Hepatocyte (in vitro differentiated cells): Measurements from ENCODE around the gene PKDREJ.

ENCODE experiments used
- EZH2phosphoT487 ChIP-seq: fragments of 200-600 bp; sonication (generic); IDR thresholded peaks from one replicate; pipeline ENCODE4 v1.6.1; 2018; ENCODE audit warnings: antibody characterized with exemption, mild to moderate bottlenecking, low read depth, moderate library complexity; ENCODE audit not compliant: unreplicated experiment, severe bottlenecking
- TF ChIP-seq, protein P1 (sequence below): fragments of 200-600 bp; sonication (generic); IDR thresholded peaks from 2 replicates; pipeline ENCODE4 v1.5.1; 2016; ENCODE audit warnings: antibody characterized with exemption, mild to moderate bottlenecking; ENCODE audit not compliant: poor library complexity

DNA sequence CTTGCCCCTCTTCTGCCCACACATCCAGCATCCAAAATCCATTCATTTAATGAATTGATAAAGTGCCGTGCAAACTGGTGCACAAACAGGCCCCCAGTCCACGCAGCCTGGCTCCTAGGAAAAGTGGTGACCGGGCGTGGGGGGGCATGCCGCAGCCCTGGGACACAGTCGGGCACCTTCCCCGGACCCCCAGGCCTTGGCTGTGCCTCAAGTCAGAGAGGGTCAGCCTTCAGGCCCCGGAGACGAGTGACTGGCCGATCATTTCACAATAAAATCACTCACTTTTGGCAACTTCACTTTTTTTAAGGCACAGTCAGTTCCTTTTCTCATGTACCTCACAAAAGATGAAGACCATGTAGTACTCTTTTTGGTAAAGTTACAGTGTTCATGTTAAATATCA is 21.1 kb downstream of the PKDREJ start:
- TF ChIP-seq, protein P1, sequence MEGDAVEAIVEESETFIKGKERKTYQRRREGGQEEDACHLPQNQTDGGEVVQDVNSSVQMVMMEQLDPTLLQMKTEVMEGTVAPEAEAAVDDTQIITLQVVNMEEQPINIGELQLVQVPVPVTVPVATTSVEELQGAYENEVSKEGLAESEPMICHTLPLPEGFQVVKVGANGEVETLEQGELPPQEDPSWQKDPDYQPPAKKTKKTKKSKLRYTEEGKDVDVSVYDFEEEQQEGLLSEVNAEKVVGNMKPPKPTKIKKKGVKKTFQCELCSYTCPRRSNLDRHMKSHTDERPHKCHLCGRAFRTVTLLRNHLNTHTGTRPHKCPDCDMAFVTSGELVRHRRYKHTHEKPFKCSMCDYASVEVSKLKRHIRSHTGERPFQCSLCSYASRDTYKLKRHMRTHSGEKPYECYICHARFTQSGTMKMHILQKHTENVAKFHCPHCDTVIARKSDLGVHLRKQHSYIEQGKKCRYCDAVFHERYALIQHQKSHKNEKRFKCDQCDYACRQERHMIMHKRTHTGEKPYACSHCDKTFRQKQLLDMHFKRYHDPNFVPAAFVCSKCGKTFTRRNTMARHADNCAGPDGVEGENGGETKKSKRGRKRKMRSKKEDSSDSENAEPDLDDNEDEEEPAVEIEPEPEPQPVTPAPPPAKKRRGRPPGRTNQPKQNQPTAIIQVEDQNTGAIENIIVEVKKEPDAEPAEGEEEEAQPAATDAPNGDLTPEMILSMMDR = no peak
- no peak for TF ChIP-seq EZH2phosphoT487
